Neural cell (in vitro differentiated cells): ENCODE measurements around the gene SBK3. TPM values are rescaled to one million over a fixed set of nuclear protein-coding genes. Genes with fewer than 3 reads are reported as not detected.

Experiments used
- H2AFZ ChIP-seq: fragments of 200-600, 300-800 bp; sonication (generic), shearing (Covaris generic); 2 replicates; pipeline ENCODE4 v1.6.0; 2014; ENCODE audit warnings: low read depth, mild to moderate bottlenecking, antibody characterized with exemption, low read length, moderate library complexity
- H3F3A ChIP-seq: fragments of 200-600 bp; shearing (Covaris generic); 2 replicates; pipeline ENCODE4 v1.6.1; 2016; ENCODE audit warnings: mild to moderate bottlenecking, moderate library complexity, mixed read lengths, antibody characterized with exemption, low read length; ENCODE audit not compliant: insufficient read depth, poor library complexity, severe bottlenecking
- H3K27ac ChIP-seq: fragments of 200-600, 300-800 bp; sonication (generic), shearing (Covaris generic); 2 replicates; pipeline ENCODE4 v1.5.1; 2014; ENCODE audit warnings: mild to moderate bottlenecking, low read length, moderate library complexity
- H3K27me3 ChIP-seq: fragments of 300-800, 200-600 bp; sonication (generic), shearing (Covaris generic); 2 replicates; pipeline ENCODE4 v1.6.0; 2014; ENCODE audit warnings: mild to moderate bottlenecking, low read depth, low read length, moderate library complexity; ENCODE audit not compliant: insufficient read depth
- H3K36me3 ChIP-seq: fragments of 300-800, 200-600 bp; sonication (generic), shearing (Covaris generic); 2 replicates; pipeline ENCODE4 v1.5.1; 2014; ENCODE audit warnings: mild to moderate bottlenecking, antibody characterized with exemption, low read length, moderate library complexity; ENCODE audit not compliant: insufficient read depth
- H3K4me2 ChIP-seq: fragments of 300-800, 200-600 bp; sonication (generic), shearing (Covaris generic); 2 replicates; pipeline ENCODE4 v1.6.0; 2014; ENCODE audit warnings: mild to moderate bottlenecking, low read length
- H3K4me3 ChIP-seq: fragments of 300-800, 200-600 bp; sonication (generic), shearing (Covaris generic); 2 replicates; pipeline ENCODE4 v1.5.1; 2014; ENCODE audit warnings: mild to moderate bottlenecking, low read length, moderate library complexity
- H3K79me2 ChIP-seq: fragments of 200-600 bp; shearing (Covaris generic); replicated peaks from 2 replicates; pipeline ENCODE4 v1.6.0; 2014; ENCODE audit warnings: mild to moderate bottlenecking, low read length, moderate library complexity; ENCODE audit not compliant: insufficient read depth
- H3K9ac ChIP-seq: fragments of 300-800, 200-600 bp; sonication (generic), shearing (Covaris generic); 2 replicates; pipeline ENCODE4 v1.6.1; 2016; ENCODE audit warnings: mild to moderate bottlenecking, low read length, mixed read lengths
- H3K9me2 ChIP-seq: fragments of 200-600 bp; shearing (Covaris generic); 2 replicates; pipeline ENCODE4 v1.6.1; 2016; ENCODE audit warnings: mild to moderate bottlenecking, low read length, mixed read lengths; ENCODE audit not compliant: insufficient read depth
- H3K9me3 ChIP-seq: fragments of 200-600, 300-800 bp; sonication (generic), shearing (Covaris generic); 2 replicates; pipeline ENCODE4 v1.6.1; 2016; ENCODE audit warnings: mild to moderate bottlenecking, mixed run types, low read length, moderate library complexity, mixed read lengths
- H4K20me1 ChIP-seq: fragments of 200-600 bp; shearing (Covaris generic); 2 replicates; pipeline ENCODE4 v1.6.1; 2016; ENCODE audit warnings: mild to moderate bottlenecking, mixed run types; ENCODE audit not compliant: insufficient read depth
- EP300 ChIP-seq: fragments of 450-650 bp; conservative IDR thresholded peaks from 2 replicates; pipeline ENCODE4 v1.6.1; 2014; ENCODE audit warnings: antibody characterized with exemption, mild to moderate bottlenecking, moderate library complexity; ENCODE audit not compliant: poor library complexity, severe bottlenecking
- EZH2 ChIP-seq: fragments of 200-600, 300-800 bp; shearing (Covaris generic), sonication (generic); IDR thresholded peaks from 2 replicates; pipeline ENCODE4 v1.6.1; 2014; ENCODE audit warnings: antibody characterized with exemption, low read length, borderline replicate concordance, mild to moderate bottlenecking; ENCODE audit not compliant: insufficient read depth, poor library complexity, severe bottlenecking
- MXI1 ChIP-seq: fragments of 450-650 bp; conservative IDR thresholded peaks from 2 replicates; pipeline ENCODE4 v1.6.1; 2014; ENCODE audit warnings: antibody characterized with exemption, mild to moderate bottlenecking; ENCODE audit not compliant: poor library complexity, severe bottlenecking
- POLR2AphosphoS5 ChIP-seq: IDR thresholded peaks from 2 replicates; pipeline ENCODE4 v1.6.1; 2012
- RAD21 ChIP-seq: fragments of 450-650 bp; conservative IDR thresholded peaks from 2 replicates; pipeline ENCODE4 v1.6.1; 2014; ENCODE audit warnings: antibody characterized with exemption, mild to moderate bottlenecking, moderate library complexity
- SMC3 ChIP-seq: fragments of 450-650 bp; conservative IDR thresholded peaks from 2 replicates; pipeline ENCODE4 v1.6.1; 2014; ENCODE audit warnings: antibody characterized with exemption, mild to moderate bottlenecking, moderate library complexity; ENCODE audit not compliant: poor library complexity
- TAF1 ChIP-seq: IDR thresholded peaks from 2 replicates; pipeline ENCODE4 v1.6.1; 2012; ENCODE audit warnings: low read depth
- polyA plus RNA-seq: library from polyadenylated mRNA; depleted of rRNA; stranded (reverse); fragments of >200 nt; gene quantifications from 2 replicates; pipeline ENCODE4 v1.2.3, GENCODE V29; 2014
- TF ChIP-seq, protein P1 (sequence below): IDR thresholded peaks from 2 replicates; pipeline ENCODE4 v1.6.1; 2012; ENCODE audit warnings: borderline replicate concordance
- TF ChIP-seq, protein P2 (sequence below): fragments of 450-650 bp; IDR thresholded peaks from 2 replicates; pipeline ENCODE4 v1.5.1; 2014; ENCODE audit warnings: antibody characterized with exemption, mild to moderate bottlenecking, moderate library complexity; ENCODE audit not compliant: poor library complexity, severe bottlenecking

The SBK3 gene
- polyA plus RNA-seq, 1 donor from 2014 or later: not detected

DNA sequence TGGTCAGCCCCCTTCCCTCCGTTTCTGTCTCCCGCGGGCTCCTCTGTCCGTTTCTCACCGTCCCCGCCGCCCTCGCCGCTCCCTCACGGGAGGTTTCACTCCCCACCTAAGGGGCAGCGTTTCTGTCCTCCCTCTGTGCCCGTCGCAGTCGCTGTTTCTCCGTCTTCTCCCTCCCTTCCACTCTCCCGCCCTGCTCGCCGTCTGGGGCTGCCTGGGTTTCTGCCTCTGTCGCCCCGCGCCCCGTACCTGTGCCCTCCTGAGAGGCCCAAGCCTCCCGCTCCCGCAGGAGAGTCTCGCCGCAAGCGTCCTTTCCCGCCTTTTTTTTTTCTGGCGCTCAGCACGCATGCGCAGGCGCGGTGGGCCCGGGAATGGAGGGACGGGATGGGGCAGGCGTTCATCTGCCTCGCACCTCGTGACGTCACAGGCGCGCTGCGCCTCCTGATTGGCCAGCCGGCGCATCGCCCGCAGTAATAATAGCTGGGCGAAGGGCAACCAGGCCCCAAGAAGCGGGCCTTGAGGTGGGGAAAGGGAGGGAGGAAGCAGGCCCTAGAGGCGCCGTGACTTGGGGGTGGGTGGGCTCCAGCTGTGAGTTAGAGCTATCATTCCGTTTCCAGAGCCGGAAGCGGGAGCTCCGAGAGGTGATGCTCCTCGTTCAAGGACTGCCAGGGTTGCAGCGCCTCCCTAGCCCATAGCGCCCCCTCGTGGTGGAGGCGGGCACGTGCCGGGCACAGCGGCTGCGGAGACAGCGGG lies 41.7 kb downstream of the SBK3 start:
- no peaks in the 10 kb centered on the region for H3K9me3 ChIP-seq
- H3K79me2 ChIP-seq: no peaks in the 10 kb centered on the region
- H3K9ac ChIP-seq: no peak overlapping the region
- H3K9me2 ChIP-seq: no peaks in the 10 kb centered on the region
- H3K4me3 ChIP-seq: peak overlapping the region; percentile 61
- peak overlapping the region; percentile 35 for H3K27ac ChIP-seq
- no peak overlapping the region for H2AFZ ChIP-seq
- no peaks in the 10 kb centered on the region for H3F3A ChIP-seq
- no peak overlapping the region for H3K4me2 ChIP-seq
- no peaks in the 10 kb centered on the region for H3K27me3 ChIP-seq
- TF ChIP-seq, protein P1, sequence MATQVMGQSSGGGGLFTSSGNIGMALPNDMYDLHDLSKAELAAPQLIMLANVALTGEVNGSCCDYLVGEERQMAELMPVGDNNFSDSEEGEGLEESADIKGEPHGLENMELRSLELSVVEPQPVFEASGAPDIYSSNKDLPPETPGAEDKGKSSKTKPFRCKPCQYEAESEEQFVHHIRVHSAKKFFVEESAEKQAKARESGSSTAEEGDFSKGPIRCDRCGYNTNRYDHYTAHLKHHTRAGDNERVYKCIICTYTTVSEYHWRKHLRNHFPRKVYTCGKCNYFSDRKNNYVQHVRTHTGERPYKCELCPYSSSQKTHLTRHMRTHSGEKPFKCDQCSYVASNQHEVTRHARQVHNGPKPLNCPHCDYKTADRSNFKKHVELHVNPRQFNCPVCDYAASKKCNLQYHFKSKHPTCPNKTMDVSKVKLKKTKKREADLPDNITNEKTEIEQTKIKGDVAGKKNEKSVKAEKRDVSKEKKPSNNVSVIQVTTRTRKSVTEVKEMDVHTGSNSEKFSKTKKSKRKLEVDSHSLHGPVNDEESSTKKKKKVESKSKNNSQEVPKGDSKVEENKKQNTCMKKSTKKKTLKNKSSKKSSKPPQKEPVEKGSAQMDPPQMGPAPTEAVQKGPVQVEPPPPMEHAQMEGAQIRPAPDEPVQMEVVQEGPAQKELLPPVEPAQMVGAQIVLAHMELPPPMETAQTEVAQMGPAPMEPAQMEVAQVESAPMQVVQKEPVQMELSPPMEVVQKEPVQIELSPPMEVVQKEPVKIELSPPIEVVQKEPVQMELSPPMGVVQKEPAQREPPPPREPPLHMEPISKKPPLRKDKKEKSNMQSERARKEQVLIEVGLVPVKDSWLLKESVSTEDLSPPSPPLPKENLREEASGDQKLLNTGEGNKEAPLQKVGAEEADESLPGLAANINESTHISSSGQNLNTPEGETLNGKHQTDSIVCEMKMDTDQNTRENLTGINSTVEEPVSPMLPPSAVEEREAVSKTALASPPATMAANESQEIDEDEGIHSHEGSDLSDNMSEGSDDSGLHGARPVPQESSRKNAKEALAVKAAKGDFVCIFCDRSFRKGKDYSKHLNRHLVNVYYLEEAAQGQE: peak; percentile 6
- TF ChIP-seq POLR2AphosphoS5 (peak; percentile 16), TAF1 (no peak), RAD21 (peak; percentile 83), SMC3 (peak; percentile 80), EZH2 (no peak), EP300 (peak; percentile 22), MXI1 (peak; percentile 22)
- TF ChIP-seq, protein P2, sequence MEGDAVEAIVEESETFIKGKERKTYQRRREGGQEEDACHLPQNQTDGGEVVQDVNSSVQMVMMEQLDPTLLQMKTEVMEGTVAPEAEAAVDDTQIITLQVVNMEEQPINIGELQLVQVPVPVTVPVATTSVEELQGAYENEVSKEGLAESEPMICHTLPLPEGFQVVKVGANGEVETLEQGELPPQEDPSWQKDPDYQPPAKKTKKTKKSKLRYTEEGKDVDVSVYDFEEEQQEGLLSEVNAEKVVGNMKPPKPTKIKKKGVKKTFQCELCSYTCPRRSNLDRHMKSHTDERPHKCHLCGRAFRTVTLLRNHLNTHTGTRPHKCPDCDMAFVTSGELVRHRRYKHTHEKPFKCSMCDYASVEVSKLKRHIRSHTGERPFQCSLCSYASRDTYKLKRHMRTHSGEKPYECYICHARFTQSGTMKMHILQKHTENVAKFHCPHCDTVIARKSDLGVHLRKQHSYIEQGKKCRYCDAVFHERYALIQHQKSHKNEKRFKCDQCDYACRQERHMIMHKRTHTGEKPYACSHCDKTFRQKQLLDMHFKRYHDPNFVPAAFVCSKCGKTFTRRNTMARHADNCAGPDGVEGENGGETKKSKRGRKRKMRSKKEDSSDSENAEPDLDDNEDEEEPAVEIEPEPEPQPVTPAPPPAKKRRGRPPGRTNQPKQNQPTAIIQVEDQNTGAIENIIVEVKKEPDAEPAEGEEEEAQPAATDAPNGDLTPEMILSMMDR: peak; percentile 89
- H3K36me3 ChIP-seq: no peaks in the 10 kb centered on the region
- H4K20me1 ChIP-seq: no peaks in the 10 kb centered on the region

DNA sequence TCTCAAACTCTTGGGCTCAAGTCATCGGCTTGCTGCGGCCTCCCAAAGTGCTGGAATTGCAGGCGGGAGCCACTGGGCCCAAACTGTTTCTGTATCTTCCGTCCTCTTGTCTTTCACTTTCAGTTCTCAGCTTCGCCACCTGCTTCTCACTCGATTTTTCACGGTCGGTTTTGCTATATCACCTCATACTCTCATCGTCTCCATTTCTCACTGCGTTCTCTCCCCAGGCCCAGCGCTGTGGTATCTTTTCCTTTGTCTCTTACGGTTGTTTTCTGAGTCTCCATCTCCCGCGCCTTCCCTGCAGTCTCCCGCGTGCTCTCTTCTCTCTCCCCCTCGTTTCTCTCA lies 42.2 kb downstream of the SBK3 start:
- TF ChIP-seq EZH2 (no peak), POLR2AphosphoS5 (no peak), TAF1 (no peak), RAD21 (no peak), EP300 (no peak), MXI1 (no peak), SMC3 (no peak)
- TF ChIP-seq, protein P1: no peak
- TF ChIP-seq, protein P2: no peak
- no peaks in the 10 kb centered on the region for H3K9me3 ChIP-seq
- no peaks in the 10 kb centered on the region for H3K9me2 ChIP-seq
- H2AFZ ChIP-seq: no peak overlapping the region
- no peak overlapping the region for H3K9ac ChIP-seq
- H4K20me1 ChIP-seq: no peaks in the 10 kb centered on the region
- H3K27ac ChIP-seq: no peak overlapping the region
- no peak overlapping the region for H3K4me3 ChIP-seq
- no peak overlapping the region for H3K4me2 ChIP-seq
- H3F3A ChIP-seq: no peaks in the 10 kb centered on the region
- H3K79me2 ChIP-seq: no peaks in the 10 kb centered on the region
- no peaks in the 10 kb centered on the region for H3K36me3 ChIP-seq
- H3K27me3 ChIP-seq: no peaks in the 10 kb centered on the region
